GM19239 (cell line): ENCODE data around the gene DTNBP1.

Experiments
- DNase-seq: peaks from one replicate; pipeline ENCODE4 v3.0.0; 2011; ENCODE audit warnings: low spot score; ENCODE audit not compliant: insufficient read length
- FAIRE-seq: peaks from 2 replicates; lab custom pipeline; 2011; peaks lifted over from hg19 to GRCh38; lab: Jason Lieb, UNC

DTNBP1 gene

GRCh38 chr6:15473174-15473573 lies 189.7 kb downstream of the DTNBP1 start:
- no peak for DNase-seq
- FAIRE-seq: no peak
